Activated CD4-positive, alpha-beta T cell treated with anti-CD3 and anti-CD28 coated beads, Interleukin-2, amount 10 ng/mL, durations not matched to agents 24 days and 14 days (primary cell): Measurements from ENCODE around the gene PDLIM5. TPM values are rescaled to one million over a fixed set of nuclear protein-coding genes. Genes with fewer than 3 reads are reported as not detected.
"Not testable (repeated sequence)": the region's sequence is repeated elsewhere in the genome, so short reads cannot be mapped to it uniquely, and the experiment has no call there.

ENCODE experiments used
- DNase-seq: peaks from one replicate; pipeline ENCODE4 v3.0.0; 2022
- H3K27ac Mint-ChIP-seq: one replicate; pipeline ENCODE4 v1.8.0; 2022; ENCODE audit warnings: mild to moderate bottlenecking, mixed read lengths
- H3K27me3 Mint-ChIP-seq: one replicate; pipeline ENCODE4 v1.8.0; 2022; ENCODE audit warnings: mixed read lengths
- H3K36me3 Mint-ChIP-seq: one replicate; pipeline ENCODE4 v1.8.0; 2022; ENCODE audit warnings: low read depth, mild to moderate bottlenecking, mixed read lengths
- H3K4me1 Mint-ChIP-seq: one replicate; pipeline ENCODE4 v1.8.0; 2021; ENCODE audit warnings: mixed read lengths
- H3K4me3 Mint-ChIP-seq: one replicate; pipeline ENCODE4 v1.8.0; 2022; ENCODE audit warnings: mild to moderate bottlenecking, moderate library complexity, mixed read lengths
- H3K9me3 Mint-ChIP-seq: one replicate; pipeline ENCODE4 v1.8.0; 2021; ENCODE audit warnings: mixed read lengths
- intact Hi-C: fragments of 100-400 bp; cut with micrococcal nuclease; formaldehyde crosslinking; loops from one replicate; pipeline ENCODE4 v1.15.1; 2023
- total RNA-seq: library from RNA; stranded (reverse); gene quantifications from 2 replicates; pipeline ENCODE4 v1.2.3, GENCODE V29; 2022

Gene PDLIM5
- total RNA-seq, 1 donor from 2014 or later = 16.5 TPM

DNA sequence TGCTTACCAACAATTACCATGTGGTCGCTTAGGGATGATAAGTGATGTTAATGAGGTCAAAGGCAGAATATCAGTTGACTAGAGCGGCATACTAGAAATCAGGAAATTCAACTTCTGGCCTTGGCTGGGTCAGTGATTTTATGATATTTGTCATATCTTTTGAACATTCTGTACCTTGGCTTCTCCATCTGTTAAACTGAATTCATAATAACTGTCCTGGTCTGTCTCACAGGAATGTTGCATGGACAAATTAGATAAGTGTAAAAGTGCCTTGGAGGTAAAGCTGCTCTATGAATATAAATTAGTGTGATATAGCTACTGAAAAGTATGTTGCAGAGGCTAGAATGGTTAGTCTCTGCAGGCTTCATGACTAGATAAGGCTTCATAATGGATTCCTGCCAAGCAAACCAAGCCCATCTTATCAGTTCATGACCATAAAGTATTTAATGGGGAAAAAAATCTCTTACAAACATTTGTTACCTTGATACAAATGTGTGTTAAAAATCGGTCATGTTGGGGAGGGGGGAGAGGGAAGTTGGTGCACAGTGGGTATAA, 201.4 kb downstream of the PDLIM5 start:
- no peak overlapping the region for H3K27ac Mint-ChIP-seq
- no peaks in the 10 kb centered on the region for H3K36me3 Mint-ChIP-seq
- H3K9me3 Mint-ChIP-seq = no peaks in the 10 kb centered on the region
- no peaks in the 10 kb centered on the region for H3K4me1 Mint-ChIP-seq
- intact Hi-C loops = no loop called here
- DNase-seq = no peak
- no peaks in the 10 kb centered on the region for H3K27me3 Mint-ChIP-seq
- no peak overlapping the region for H3K4me3 Mint-ChIP-seq

DNA sequence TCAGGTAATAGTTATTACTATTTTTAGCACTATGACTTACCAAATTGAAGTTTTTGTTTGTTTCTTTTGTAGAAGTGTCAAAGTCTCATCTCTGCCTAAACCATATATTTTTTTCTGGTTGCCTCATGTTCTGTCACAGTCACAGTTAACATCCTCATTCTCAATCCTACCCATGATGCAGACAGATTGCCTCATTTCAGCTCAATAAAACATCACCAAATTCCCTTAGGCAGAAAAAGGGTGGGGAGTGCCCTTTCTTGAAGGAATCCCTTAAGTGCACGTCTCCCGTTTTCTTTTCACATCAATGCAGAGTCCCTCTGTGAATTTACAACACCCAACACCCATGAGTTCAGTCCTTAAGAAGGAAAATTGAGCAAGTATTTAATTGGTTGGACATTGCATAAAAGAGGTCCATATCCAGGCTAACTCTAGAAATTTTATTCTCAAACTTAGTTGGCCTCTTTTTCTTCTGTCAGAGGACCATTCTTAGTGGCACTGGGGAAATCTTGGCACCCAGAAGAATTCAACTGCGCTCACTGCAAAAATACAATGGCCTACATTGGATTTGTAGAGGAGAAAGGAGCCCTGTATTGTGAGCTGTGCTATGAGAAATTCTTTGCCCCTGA, 202.4 kb downstream of the PDLIM5 start:
- no peak for DNase-seq
- intact Hi-C loops = no loop called here
- no peaks in the 10 kb centered on the region for H3K9me3 Mint-ChIP-seq
- H3K4me1 Mint-ChIP-seq = no peaks in the 10 kb centered on the region
- no peak overlapping the region for H3K27ac Mint-ChIP-seq
- H3K27me3 Mint-ChIP-seq = no peaks in the 10 kb centered on the region
- H3K4me3 Mint-ChIP-seq = no peak overlapping the region
- no peaks in the 10 kb centered on the region for H3K36me3 Mint-ChIP-seq

DNA sequence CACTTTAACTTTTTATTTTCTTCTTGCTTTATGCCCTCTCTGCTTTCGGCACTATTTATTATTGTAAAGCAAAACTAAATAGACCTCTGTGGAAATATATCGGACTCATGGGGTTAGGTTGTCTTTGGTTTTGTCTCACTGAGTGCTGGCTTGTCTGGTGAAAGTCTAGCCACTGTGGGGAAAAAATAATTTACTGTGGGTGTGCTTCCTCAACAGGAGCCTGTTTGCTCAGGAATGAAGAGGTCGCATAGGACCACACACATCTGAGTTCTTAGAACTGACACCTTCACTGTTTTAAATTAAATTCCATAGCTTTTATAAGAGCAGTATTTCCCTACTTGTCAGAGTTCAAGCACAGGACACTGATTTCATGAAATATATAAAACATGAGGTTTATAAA, 203.0 kb downstream of the PDLIM5 start:
- Mint-ChIP-seq H3K27me3 (no peaks in the 10 kb centered on the region), H3K27ac (no peak overlapping the region), H3K9me3 (no peaks in the 10 kb centered on the region), H3K4me3 (no peak overlapping the region), H3K36me3 (no peaks in the 10 kb centered on the region), H3K4me1 (no peaks in the 10 kb centered on the region)
- no peak for DNase-seq
- intact Hi-C loops = no loop called here

DNA sequence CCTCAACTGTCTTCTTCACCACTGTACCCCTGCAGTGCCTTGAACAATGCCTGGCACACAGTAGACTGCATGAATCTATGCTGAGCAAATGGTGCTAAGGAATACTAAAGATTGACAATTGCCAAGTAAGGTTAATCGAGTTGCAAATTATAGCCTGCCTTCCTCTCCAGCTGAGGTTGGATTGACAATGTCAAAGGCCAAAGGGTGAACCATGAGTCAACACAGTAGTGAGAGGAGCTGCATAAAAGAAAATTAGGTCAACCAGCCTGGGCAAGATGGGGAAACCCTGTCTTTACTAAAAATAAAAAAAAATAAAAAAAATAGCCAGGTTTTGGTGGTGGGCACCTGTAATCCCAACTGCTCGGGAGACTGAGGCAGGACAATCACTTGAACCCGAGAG, 208.9 kb downstream of the PDLIM5 start:
- Mint-ChIP-seq H3K27me3 (no peaks in the 10 kb centered on the region), H3K27ac (no peak overlapping the region), H3K4me3 (no peak overlapping the region), H3K4me1 (no peaks in the 10 kb centered on the region), H3K9me3 (no peaks in the 10 kb centered on the region), H3K36me3 (no peaks in the 10 kb centered on the region)
- intact Hi-C loops = no loop called here
- DNase-seq = no peak

DNA sequence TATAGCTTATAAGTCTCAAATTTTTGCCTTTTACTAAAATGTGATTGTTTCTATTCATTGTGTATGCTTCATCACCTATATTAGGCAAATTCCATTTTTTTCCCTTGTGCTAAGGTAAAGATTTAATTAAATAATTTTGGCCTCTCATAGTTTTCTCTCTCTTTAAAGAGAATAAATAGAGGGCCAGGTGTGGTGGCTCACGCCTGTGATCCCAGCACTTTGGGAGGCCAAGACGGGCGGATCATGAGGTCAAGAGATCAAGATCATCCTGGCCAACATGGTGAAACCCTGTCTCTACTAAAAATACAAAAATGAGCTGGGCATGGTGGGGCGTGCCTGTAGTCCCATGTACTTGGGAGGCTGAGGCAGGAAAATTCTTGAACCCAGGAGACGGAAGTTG, 213.3 kb downstream of the PDLIM5 start:
- H3K27me3 Mint-ChIP-seq, DNase-seq, H3K27ac Mint-ChIP-seq, intact Hi-C loops, H3K4me1 Mint-ChIP-seq, H3K4me3 Mint-ChIP-seq, H3K9me3 Mint-ChIP-seq, H3K36me3 Mint-ChIP-seq: not testable (repeated sequence)

DNA sequence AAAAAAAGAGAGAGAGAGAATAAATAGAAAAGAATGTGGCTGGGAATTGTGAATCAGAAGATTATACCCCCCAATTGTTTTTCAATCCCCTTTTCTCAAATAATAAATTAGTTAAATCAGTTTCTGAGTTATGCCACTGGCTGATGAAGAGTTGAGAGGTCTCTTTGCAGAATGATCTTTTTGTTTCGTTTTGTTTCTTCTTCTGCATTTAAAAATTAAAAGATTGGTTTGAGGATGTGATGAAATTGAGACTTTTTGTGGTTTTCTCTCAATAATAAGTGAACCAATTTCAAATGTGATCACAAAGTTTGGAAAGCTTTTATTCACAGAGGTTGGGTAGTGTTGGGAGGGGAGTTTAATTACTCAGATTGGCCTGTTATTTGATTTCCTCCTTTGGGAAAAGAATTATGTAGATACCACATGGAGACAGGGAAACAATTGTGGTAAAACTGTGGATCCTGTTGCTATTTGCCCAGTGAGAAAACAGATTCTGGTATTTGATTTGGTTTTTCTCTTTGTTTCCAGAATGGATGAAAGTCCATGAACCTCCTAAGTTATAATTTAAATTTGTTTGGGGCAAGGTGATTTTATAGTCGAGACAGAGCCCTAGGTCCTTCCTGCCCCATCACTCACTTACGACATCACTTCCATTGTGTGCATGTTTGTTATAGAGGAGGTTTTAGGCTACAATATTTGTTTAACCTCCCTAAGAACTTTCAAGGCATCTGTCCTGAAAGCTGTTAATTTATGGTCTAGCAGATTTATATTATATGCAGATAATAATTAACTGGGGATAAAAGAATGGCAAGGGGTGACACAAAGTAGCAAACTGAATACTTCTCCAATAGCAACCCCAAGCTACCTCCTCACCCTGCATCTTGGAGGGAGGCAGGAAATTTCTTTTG, 214.0 kb downstream of the PDLIM5 start:
- intact Hi-C loops = no loop called here
- Mint-ChIP-seq H3K9me3 (no peaks in the 10 kb centered on the region), H3K27ac (no peak overlapping the region), H3K36me3 (no peaks in the 10 kb centered on the region), H3K4me1 (no peaks in the 10 kb centered on the region), H3K4me3 (no peak overlapping the region), H3K27me3 (no peaks in the 10 kb centered on the region)
- DNase-seq = no peak

DNA sequence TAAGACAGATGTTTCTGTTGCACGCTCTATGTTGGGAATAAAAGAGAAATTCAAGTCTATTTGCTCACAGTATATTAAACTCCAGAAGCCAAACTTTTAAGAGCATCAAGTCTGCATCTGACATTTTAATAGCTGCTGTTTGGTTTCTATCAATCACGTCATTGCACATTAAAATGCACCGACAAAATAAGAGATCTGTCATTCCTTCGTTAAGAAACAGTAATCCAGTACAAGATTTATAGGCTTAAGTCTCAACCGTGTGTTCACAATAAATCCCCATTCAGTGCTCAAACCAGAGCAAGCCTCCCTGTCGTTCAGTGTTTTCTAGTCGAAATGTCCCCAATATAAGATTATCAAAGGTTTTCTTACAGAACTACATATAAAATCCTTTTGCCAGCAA, 217.0 kb downstream of the PDLIM5 start:
- Mint-ChIP-seq H3K27ac (no peak overlapping the region), H3K27me3 (no peaks in the 10 kb centered on the region)

DNA sequence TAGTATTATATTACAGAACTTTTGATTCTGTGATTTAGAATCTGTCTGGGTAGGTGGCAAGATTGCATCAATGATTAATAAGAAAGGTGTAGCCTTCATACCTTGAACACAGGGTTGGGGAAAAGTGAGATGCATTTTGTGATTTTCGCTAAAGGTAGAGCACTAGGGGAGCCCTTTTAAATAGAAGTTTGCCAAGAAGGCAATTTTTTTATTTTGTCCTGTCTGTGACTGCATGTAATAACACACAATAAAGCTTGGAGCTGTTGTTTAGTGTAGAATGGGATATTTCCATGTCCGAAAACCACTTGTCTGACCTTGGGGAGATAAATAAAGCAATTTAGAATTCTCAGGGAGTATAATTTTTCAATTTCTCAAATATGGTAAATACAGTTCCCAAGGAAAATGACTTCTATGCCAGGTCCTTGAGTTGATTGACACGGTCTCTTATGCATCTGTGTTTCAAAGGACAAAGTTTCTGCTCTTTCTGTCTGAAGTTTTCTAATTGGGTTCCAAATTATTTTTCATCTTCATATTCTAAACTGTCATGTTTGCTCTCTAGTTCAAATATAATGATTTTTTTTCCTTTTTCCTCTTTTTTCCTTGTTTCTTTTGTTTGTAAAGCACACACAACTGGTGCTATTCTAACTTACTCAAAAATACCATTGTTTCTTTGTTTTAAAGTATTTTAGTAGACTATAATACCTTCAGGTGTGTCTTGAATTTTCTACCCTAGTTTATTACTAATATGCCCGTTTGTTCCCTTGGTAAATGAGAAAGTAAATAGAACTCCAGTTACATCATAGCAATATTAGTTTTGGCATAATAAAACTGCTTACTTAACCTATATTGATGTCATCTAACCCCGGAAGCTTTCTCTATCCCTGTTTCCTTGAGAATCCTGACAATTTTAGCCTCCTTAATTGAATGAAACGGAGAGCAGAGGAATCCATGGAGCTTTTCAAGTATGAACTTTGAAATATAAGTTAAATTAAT, 218.2 kb downstream of the PDLIM5 start:
- H3K4me3 Mint-ChIP-seq = no peak overlapping the region
- H3K27me3 Mint-ChIP-seq = no peaks in the 10 kb centered on the region
- H3K36me3 Mint-ChIP-seq = no peaks in the 10 kb centered on the region
- intact Hi-C loops = no loop called here
- no peaks in the 10 kb centered on the region for H3K4me1 Mint-ChIP-seq
- H3K9me3 Mint-ChIP-seq = no peaks in the 10 kb centered on the region
- no peak overlapping the region for H3K27ac Mint-ChIP-seq
- no peak for DNase-seq

More for the DNA sequence above, 217.0 kb downstream of the PDLIM5 start:
- intact Hi-C loops = no loop called here
- no peaks in the 10 kb centered on the region for H3K9me3 Mint-ChIP-seq
- H3K4me1 Mint-ChIP-seq = no peaks in the 10 kb centered on the region
- no peaks in the 10 kb centered on the region for H3K36me3 Mint-ChIP-seq
- DNase-seq = no peak
- H3K4me3 Mint-ChIP-seq = no peak overlapping the region

DNA sequence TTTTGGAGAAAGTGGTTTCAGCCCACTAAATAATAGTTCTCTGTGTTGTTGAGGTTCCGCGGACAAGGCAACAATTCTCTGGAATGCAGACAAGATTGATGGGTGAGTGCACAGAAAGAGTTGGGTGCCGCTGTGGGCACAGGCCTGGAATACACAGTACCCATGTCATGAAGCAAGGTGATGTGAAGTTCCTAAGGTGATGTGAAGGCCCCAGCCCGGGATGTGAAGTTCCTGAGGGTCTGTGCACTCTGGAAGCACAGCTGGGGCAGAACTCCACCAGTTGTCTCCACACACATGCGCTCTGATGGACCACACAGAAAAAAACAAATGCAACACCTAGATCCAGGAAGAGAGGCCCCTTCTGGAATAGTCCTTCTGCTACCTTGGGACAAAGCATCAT, 219.4 kb downstream of the PDLIM5 start:
- no peaks in the 10 kb centered on the region for H3K4me1 Mint-ChIP-seq
- intact Hi-C loops = no loop called here

DNA sequence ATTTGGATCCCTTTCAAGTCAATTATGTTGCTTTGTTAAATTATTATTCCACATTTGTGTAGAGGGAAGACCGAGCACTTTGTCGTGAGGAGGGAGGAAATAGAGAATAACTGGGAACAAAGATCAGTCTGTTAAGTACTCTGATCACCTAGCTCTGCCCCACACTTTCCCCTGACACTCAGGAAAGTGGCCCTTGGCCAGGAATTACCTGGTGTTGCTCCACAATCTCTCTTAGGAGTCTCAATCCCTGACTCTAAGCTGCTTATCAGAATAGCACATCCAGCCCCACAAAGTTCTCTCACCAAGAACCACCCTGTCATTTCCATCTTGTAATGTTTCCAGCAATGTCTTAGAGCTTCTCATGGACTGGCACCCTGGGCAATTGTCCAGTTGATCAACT, 222.2 kb downstream of the PDLIM5 start:
- intact Hi-C loops = no loop called here
- Mint-ChIP-seq H3K4me1 (no peaks in the 10 kb centered on the region), H3K9me3 (no peaks in the 10 kb centered on the region), H3K4me3 (no peak overlapping the region), H3K27me3 (no peaks in the 10 kb centered on the region), H3K36me3 (no peaks in the 10 kb centered on the region), H3K27ac (no peak overlapping the region)
- DNase-seq = no peak

More for the DNA sequence above, 219.4 kb downstream of the PDLIM5 start:
- H3K27ac Mint-ChIP-seq = no peak overlapping the region
- H3K36me3 Mint-ChIP-seq = no peaks in the 10 kb centered on the region
- H3K9me3 Mint-ChIP-seq = no peaks in the 10 kb centered on the region
- DNase-seq = no peak
- H3K27me3 Mint-ChIP-seq = no peaks in the 10 kb centered on the region
- H3K4me3 Mint-ChIP-seq = no peak overlapping the region

DNA sequence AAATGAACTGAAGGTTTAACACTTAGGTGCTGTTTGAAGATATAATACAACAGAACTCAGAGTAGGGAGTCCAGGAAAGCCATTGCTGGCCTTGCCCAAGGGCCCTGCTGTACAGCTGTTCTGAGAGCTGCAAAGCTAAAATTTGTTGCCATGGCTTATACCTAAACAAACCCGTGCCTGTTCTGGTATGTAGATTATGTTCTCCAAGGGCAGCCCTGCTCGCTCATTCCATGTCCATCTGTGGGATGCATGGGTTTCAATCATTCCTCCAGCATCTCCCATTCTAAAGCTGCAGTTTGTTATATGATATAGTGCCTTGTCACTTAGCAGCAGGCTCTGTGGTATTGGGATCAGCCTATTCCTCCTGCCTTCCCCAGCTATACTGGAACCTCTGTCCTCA, 225.2 kb downstream of the PDLIM5 start:
- Mint-ChIP-seq H3K27ac (no peak overlapping the region), H3K4me1 (no peaks in the 10 kb centered on the region), H3K4me3 (no peak overlapping the region), H3K36me3 (no peaks in the 10 kb centered on the region), H3K9me3 (no peaks in the 10 kb centered on the region), H3K27me3 (no peaks in the 10 kb centered on the region)
- intact Hi-C loops = no loop called here
- no peak for DNase-seq

DNA sequence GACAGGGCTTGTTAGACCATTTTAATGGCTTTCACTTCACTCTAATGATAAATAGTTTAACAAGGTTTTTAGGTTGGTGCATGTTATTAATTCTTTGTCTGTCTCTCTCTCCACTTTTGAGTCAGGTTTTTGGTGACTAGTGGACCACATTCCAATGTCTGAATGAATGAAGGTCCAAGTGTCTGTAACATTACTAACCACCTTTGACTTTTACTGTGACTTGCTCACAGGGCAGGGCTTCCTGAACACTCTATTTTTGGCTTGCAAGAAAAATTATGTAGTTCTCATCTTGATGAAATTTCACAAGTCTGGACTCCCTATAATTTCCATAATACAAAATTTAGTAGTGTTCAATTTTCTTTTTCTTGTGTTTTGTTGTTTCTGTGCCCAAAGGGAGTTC, 227.2 kb downstream of the PDLIM5 start:
- Mint-ChIP-seq H3K27ac (no peak overlapping the region), H3K4me3 (no peak overlapping the region), H3K36me3 (no peaks in the 10 kb centered on the region), H3K4me1 (no peaks in the 10 kb centered on the region), H3K9me3 (no peaks in the 10 kb centered on the region), H3K27me3 (no peaks in the 10 kb centered on the region)
- DNase-seq = no peak
- intact Hi-C loops = loop anchor here (1.0 kb wide), 1 partner anchor 28 kb away; no protein-coding TSS in a partner anchor

DNA sequence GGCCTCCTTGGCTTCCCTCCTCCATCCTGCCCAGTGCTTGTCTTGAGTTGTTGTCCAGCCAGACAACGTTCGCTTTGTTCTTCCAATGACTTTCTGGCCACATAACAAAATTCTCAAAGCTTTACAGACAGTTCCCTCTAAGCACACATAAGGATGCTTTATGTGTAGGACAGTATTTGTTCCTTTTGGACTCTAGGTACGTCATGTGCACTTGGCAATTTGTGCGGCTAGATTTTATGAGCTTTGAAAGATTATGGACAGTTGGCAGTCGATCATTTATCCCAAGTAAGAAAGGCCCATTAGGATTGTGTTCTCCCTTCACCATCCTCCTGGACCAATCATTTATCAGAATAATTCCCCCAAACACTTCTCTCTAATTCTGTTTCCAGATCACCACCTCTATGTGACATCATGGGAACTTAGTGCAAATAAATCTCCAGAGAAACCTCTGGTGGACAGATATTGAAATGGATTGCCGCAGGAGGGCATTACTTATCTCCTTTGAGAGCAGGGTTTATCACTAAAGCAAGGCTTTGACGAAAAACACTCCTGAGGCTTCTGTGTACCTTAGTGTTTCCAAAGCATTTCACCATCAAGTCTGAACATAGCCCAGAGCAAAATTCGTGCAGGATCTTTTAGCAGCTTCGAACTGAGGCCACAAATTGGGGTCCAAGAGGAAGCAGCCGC, 228.6 kb downstream of the PDLIM5 start:
- H3K4me3 Mint-ChIP-seq = no peak overlapping the region
- no peaks in the 10 kb centered on the region for H3K4me1 Mint-ChIP-seq
- H3K9me3 Mint-ChIP-seq = no peaks in the 10 kb centered on the region
- no peaks in the 10 kb centered on the region for H3K27me3 Mint-ChIP-seq
- no peaks in the 10 kb centered on the region for H3K36me3 Mint-ChIP-seq
- H3K27ac Mint-ChIP-seq = no peak overlapping the region
- intact Hi-C loops = no loop called here
- DNase-seq = no peak
